WTC11 (cell line): ENCODE results near the gene KIF22. TPM values are rescaled to one million over a fixed set of nuclear protein-coding genes. Genes with fewer than 3 reads are reported as not detected.

ENCODE experiments used
- CBFB ChIP-seq: sonication (generic); formaldehyde crosslinking; IDR thresholded peaks from 2 replicates; pipeline ENCODE4 v1.8.1; 2022; ENCODE audit warnings: mild to moderate bottlenecking, low read depth, missing genetic modification reagents
- CREM ChIP-seq: sonication (generic); formaldehyde crosslinking; IDR thresholded peaks from 2 replicates; pipeline ENCODE4 v1.8.1; 2022; ENCODE audit warnings: mild to moderate bottlenecking, missing genetic modification reagents, moderate library complexity
- ESRRA ChIP-seq: sonication (generic); formaldehyde crosslinking; IDR thresholded peaks from 2 replicates; pipeline ENCODE4 v1.8.1; 2022; ENCODE audit warnings: mild to moderate bottlenecking, missing genetic modification reagents, borderline replicate concordance
- GABPB1 ChIP-seq: sonication (generic); formaldehyde crosslinking; IDR thresholded peaks from 2 replicates; pipeline ENCODE4 v1.8.1; 2023; ENCODE audit warnings: mild to moderate bottlenecking, missing genetic modification reagents
- IRF2 ChIP-seq: sonication (generic); formaldehyde crosslinking; IDR thresholded peaks from 2 replicates; pipeline ENCODE4 v1.8.0; 2022; ENCODE audit warnings: low read depth, missing genetic modification reagents, borderline replicate concordance
- NR1H2 ChIP-seq: sonication (generic); formaldehyde crosslinking; IDR thresholded peaks from 2 replicates; pipeline ENCODE4 v1.9.0; 2021; ENCODE audit warnings: mild to moderate bottlenecking, moderate library complexity, missing genetic modification reagents
- NR3C1 ChIP-seq: sonication (generic); formaldehyde crosslinking; conservative IDR thresholded peaks from 2 replicates; pipeline ENCODE4 v1.8.1; 2023; ENCODE audit warnings: low read depth, mild to moderate bottlenecking, missing genetic modification reagents
- SMAD3 ChIP-seq: sonication (generic); formaldehyde crosslinking; IDR thresholded peaks from 2 replicates; pipeline ENCODE4 v1.8.0; 2022; ENCODE audit warnings: missing genetic modification reagents, mild to moderate bottlenecking, borderline replicate concordance
- TCF7 ChIP-seq: sonication (generic); formaldehyde crosslinking; IDR thresholded peaks from 2 replicates; pipeline ENCODE4 v1.8.0; 2022; ENCODE audit warnings: mild to moderate bottlenecking, low read depth, missing genetic modification reagents, moderate library complexity
- TEAD1 ChIP-seq: sonication (generic); formaldehyde crosslinking; IDR thresholded peaks from 2 replicates; pipeline ENCODE4 v1.8.0; 2022; ENCODE audit warnings: mild to moderate bottlenecking, missing genetic modification reagents
- ZBTB21 ChIP-seq: sonication (generic); formaldehyde crosslinking; IDR thresholded peaks from 2 replicates; pipeline ENCODE4 v1.8.1; 2023; ENCODE audit warnings: mild to moderate bottlenecking, missing genetic modification reagents, borderline replicate concordance
- ZNF232 ChIP-seq: sonication (generic); formaldehyde crosslinking; IDR thresholded peaks from 2 replicates; pipeline ENCODE4 v1.8.0; 2022; ENCODE audit warnings: mild to moderate bottlenecking, missing genetic modification reagents
- ZNF317 ChIP-seq: sonication (generic); formaldehyde crosslinking; IDR thresholded peaks from 2 replicates; pipeline ENCODE4 v1.8.1; 2023; ENCODE audit warnings: low read depth, mild to moderate bottlenecking, moderate library complexity, missing genetic modification reagents, borderline replicate concordance
- total RNA-seq: library from RNA; stranded (reverse); gene quantifications from 3 replicates; pipeline ENCODE4 v1.2.3, GENCODE V29; 2021
- TF ChIP-seq, protein P1 (sequence below): sonication (generic); formaldehyde crosslinking; IDR thresholded peaks from 2 replicates; pipeline ENCODE4 v1.8.0; 2022; ENCODE audit warnings: missing genetic modification reagents
- TF ChIP-seq, protein P2 (sequence below): sonication (generic); formaldehyde crosslinking; IDR thresholded peaks from 2 replicates; pipeline ENCODE4 v1.8.1; 2022; ENCODE audit warnings: mild to moderate bottlenecking, moderate library complexity, missing genetic modification reagents
- TF ChIP-seq, protein P3 (sequence below): fragments of 250-450 bp; sonication (Bioruptor Pico); IDR thresholded peaks from 2 replicates; pipeline ENCODE4 v2.1.2; 2022; ENCODE audit warnings: mild to moderate bottlenecking, moderate library complexity
- TF ChIP-seq, protein P4 (sequence below): sonication (generic); formaldehyde crosslinking; IDR thresholded peaks from 2 replicates; pipeline ENCODE4 v1.8.0; 2023; ENCODE audit warnings: missing genetic modification reagents, mild to moderate bottlenecking, borderline replicate concordance
- TF ChIP-seq, protein P5 (sequence below): sonication (generic); formaldehyde crosslinking; IDR thresholded peaks from 2 replicates; pipeline ENCODE4 v1.8.1; 2023; ENCODE audit warnings: mild to moderate bottlenecking, moderate library complexity, missing genetic modification reagents
- TF ChIP-seq, protein P6 (sequence below): sonication (generic); formaldehyde crosslinking; IDR thresholded peaks from 2 replicates; pipeline ENCODE4 v1.8.0; 2022; ENCODE audit warnings: mild to moderate bottlenecking, missing genetic modification reagents
- TF ChIP-seq, protein P7 (sequence below): sonication (generic); formaldehyde crosslinking; IDR thresholded peaks from 2 replicates; pipeline ENCODE4 v1.8.1; 2023; ENCODE audit warnings: mild to moderate bottlenecking, missing genetic modification reagents, moderate library complexity
- TF ChIP-seq, protein P8 (sequence below): fragments of 250-450 bp; sonication (Bioruptor Pico); IDR thresholded peaks from 2 replicates; pipeline ENCODE4 v1.9.0; 2021; ENCODE audit warnings: moderate library complexity, mild to moderate bottlenecking, inconsistent platforms, borderline replicate concordance

The KIF22 gene
- total RNA-seq, 1 experiment from 2014 or later = 182 TPM

DNA sequence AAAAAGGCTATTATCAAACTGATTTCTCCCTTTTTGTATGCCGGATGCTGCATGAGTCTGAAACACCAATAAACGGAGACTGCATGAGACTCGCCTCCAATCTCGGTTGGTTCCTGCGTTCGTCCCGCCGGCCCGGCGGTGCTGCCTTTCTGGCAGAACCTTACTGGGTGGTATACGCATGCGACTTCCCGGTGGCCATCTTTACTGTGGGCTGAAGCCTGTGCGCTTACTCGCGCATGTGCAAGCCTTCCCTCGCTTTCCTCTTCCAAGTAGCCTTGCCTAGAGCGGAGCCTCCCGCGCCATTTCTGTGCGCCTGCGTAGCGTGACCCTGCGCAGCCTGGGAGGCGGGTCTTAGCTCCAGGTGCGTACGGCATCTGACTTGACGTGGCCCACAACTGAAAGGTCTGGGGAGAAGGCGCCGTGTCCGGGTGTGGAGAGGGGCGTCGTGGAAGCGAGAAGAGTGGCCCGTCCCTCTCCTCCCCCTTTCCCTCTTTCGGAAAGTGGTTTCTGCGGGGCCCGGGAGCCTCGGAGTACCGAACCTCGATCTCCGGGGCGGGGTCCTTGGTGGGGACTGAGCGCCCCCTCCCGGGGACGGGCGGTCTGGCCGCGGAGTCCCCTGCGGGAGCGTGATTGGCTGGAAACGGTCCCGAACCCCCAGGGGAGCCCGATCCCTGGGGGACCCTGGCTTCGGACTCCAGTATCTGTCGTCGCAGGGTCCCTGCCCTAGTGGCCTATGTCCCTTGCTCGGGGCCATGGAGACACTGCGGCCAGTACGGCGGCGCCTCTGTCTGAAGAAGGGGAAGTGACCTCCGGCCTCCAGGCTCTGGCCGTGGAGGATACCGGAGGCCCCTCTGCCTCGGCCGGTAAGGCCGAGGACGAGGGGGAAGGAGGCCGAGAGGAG lies 25.5 kb downstream of the KIF22 start, which contains the start of gene PAGR1 (continued):
- TF ChIP-seq ZNF317 (CRISPR knock-in tag) = no peak
- TF ChIP-seq, protein P1, sequence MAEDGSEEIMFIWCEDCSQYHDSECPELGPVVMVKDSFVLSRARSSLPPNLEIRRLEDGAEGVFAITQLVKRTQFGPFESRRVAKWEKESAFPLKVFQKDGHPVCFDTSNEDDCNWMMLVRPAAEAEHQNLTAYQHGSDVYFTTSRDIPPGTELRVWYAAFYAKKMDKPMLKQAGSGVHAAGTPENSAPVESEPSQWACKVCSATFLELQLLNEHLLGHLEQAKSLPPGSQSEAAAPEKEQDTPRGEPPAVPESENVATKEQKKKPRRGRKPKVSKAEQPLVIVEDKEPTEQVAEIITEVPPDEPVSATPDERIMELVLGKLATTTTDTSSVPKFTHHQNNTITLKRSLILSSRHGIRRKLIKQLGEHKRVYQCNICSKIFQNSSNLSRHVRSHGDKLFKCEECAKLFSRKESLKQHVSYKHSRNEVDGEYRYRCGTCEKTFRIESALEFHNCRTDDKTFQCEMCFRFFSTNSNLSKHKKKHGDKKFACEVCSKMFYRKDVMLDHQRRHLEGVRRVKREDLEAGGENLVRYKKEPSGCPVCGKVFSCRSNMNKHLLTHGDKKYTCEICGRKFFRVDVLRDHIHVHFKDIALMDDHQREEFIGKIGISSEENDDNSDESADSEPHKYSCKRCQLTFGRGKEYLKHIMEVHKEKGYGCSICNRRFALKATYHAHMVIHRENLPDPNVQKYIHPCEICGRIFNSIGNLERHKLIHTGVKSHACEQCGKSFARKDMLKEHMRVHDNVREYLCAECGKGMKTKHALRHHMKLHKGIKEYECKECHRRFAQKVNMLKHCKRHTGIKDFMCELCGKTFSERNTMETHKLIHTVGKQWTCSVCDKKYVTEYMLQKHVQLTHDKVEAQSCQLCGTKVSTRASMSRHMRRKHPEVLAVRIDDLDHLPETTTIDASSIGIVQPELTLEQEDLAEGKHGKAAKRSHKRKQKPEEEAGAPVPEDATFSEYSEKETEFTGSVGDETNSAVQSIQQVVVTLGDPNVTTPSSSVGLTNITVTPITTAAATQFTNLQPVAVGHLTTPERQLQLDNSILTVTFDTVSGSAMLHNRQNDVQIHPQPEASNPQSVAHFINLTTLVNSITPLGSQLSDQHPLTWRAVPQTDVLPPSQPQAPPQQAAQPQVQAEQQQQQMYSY (CRISPR knock-in tag) = 0 out of 2 replicates have a peak, but pooled peaks have one; percentile 7
- TF ChIP-seq GABPB1 = peak; percentile 74
- no peak for TF ChIP-seq TCF7 (CRISPR knock-in tag)
- TF ChIP-seq, protein P2, sequence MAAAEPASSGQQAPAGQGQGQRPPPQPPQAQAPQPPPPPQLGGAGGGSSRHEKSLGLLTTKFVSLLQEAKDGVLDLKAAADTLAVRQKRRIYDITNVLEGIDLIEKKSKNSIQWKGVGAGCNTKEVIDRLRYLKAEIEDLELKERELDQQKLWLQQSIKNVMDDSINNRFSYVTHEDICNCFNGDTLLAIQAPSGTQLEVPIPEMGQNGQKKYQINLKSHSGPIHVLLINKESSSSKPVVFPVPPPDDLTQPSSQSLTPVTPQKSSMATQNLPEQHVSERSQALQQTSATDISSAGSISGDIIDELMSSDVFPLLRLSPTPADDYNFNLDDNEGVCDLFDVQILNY (CRISPR knock-in tag) = peak; percentile 62
- TF ChIP-seq, protein P3, sequence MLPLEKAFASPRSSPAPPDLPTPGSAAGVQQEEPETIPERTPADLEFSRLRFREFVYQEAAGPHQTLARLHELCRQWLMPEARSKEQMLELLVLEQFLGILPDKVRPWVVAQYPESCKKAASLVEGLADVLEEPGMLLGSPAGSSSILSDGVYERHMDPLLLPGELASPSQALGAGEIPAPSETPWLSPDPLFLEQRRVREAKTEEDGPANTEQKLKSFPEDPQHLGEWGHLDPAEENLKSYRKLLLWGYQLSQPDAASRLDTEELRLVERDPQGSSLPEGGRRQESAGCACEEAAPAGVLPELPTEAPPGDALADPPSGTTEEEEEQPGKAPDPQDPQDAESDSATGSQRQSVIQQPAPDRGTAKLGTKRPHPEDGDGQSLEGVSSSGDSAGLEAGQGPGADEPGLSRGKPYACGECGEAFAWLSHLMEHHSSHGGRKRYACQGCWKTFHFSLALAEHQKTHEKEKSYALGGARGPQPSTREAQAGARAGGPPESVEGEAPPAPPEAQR = no peak
- no peak; the same call in 1 of the 2 replicates for TF ChIP-seq NR3C1
- TF ChIP-seq CBFB = 0 out of 2 replicates have a peak, but pooled peaks have one; percentile 25
- no peak for TF ChIP-seq NR1H2 (CRISPR knock-in tag)
- TF ChIP-seq, protein P4, sequence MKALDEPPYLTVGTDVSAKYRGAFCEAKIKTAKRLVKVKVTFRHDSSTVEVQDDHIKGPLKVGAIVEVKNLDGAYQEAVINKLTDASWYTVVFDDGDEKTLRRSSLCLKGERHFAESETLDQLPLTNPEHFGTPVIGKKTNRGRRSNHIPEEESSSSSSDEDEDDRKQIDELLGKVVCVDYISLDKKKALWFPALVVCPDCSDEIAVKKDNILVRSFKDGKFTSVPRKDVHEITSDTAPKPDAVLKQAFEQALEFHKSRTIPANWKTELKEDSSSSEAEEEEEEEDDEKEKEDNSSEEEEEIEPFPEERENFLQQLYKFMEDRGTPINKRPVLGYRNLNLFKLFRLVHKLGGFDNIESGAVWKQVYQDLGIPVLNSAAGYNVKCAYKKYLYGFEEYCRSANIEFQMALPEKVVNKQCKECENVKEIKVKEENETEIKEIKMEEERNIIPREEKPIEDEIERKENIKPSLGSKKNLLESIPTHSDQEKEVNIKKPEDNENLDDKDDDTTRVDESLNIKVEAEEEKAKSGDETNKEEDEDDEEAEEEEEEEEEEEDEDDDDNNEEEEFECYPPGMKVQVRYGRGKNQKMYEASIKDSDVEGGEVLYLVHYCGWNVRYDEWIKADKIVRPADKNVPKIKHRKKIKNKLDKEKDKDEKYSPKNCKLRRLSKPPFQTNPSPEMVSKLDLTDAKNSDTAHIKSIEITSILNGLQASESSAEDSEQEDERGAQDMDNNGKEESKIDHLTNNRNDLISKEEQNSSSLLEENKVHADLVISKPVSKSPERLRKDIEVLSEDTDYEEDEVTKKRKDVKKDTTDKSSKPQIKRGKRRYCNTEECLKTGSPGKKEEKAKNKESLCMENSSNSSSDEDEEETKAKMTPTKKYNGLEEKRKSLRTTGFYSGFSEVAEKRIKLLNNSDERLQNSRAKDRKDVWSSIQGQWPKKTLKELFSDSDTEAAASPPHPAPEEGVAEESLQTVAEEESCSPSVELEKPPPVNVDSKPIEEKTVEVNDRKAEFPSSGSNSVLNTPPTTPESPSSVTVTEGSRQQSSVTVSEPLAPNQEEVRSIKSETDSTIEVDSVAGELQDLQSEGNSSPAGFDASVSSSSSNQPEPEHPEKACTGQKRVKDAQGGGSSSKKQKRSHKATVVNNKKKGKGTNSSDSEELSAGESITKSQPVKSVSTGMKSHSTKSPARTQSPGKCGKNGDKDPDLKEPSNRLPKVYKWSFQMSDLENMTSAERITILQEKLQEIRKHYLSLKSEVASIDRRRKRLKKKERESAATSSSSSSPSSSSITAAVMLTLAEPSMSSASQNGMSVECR (CRISPR knock-in tag) = no peak
- TF ChIP-seq ESRRA (CRISPR knock-in tag) = no peak
- TF ChIP-seq, protein P5, sequence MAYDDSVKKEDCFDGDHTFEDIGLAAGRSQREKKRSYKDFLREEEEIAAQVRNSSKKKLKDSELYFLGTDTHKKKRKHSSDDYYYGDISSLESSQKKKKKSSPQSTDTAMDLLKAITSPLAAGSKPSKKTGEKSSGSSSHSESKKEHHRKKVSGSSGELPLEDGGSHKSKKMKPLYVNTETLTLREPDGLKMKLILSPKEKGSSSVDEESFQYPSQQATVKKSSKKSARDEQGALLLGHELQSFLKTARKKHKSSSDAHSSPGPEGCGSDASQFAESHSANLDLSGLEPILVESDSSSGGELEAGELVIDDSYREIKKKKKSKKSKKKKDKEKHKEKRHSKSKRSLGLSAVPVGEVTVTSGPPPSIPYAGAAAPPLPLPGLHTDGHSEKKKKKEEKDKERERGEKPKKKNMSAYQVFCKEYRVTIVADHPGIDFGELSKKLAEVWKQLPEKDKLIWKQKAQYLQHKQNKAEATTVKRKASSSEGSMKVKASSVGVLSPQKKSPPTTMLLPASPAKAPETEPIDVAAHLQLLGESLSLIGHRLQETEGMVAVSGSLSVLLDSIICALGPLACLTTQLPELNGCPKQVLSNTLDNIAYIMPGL (CRISPR knock-in tag) = peak; percentile 68
- peak; percentile 80 for TF ChIP-seq CREM (CRISPR knock-in tag)
- TF ChIP-seq, protein P6, sequence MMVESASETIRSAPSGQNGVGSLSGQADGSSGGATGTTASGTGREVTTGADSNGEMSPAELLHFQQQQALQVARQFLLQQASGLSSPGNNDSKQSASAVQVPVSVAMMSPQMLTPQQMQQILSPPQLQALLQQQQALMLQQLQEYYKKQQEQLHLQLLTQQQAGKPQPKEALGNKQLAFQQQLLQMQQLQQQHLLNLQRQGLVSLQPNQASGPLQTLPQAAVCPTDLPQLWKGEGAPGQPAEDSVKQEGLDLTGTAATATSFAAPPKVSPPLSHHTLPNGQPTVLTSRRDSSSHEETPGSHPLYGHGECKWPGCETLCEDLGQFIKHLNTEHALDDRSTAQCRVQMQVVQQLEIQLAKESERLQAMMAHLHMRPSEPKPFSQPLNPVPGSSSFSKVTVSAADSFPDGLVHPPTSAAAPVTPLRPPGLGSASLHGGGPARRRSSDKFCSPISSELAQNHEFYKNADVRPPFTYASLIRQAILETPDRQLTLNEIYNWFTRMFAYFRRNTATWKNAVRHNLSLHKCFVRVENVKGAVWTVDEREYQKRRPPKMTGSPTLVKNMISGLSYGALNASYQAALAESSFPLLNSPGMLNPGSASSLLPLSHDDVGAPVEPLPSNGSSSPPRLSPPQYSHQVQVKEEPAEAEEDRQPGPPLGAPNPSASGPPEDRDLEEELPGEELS (CRISPR knock-in tag) = peak; percentile 69
- TF ChIP-seq TEAD1 (CRISPR knock-in tag) = peak; percentile 80; the same call in 1 of the 2 replicates
- TF ChIP-seq SMAD3 (CRISPR knock-in tag) = peak; percentile 67; the same call in 1 of the 2 replicates
- TF ChIP-seq IRF2 (CRISPR knock-in tag) = no peak
- TF ChIP-seq ZBTB21 = no peak
- TF ChIP-seq, protein P7, sequence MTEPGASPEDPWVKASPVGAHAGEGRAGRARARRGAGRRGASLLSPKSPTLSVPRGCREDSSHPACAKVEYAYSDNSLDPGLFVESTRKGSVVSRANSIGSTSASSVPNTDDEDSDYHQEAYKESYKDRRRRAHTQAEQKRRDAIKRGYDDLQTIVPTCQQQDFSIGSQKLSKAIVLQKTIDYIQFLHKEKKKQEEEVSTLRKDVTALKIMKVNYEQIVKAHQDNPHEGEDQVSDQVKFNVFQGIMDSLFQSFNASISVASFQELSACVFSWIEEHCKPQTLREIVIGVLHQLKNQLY (CRISPR knock-in tag) = 0 out of 2 replicates have a peak, but pooled peaks have one; percentile 33
- TF ChIP-seq ZNF232 (CRISPR knock-in tag) = no peak
- TF ChIP-seq, protein P8, sequence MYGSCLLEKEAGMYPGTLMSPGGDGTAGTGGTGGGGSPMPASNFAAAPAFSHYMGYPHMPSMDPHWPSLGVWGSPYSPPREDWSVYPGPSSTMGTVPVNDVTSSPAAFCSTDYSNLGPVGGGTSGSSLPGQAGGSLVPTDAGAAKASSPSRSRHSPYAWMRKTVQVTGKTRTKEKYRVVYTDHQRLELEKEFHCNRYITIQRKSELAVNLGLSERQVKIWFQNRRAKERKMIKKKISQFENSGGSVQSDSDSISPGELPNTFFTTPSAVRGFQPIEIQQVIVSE (CRISPR knock-in tag) = no peak
